Measurements from ENCODE around the gene KDM4C.

DNA sequence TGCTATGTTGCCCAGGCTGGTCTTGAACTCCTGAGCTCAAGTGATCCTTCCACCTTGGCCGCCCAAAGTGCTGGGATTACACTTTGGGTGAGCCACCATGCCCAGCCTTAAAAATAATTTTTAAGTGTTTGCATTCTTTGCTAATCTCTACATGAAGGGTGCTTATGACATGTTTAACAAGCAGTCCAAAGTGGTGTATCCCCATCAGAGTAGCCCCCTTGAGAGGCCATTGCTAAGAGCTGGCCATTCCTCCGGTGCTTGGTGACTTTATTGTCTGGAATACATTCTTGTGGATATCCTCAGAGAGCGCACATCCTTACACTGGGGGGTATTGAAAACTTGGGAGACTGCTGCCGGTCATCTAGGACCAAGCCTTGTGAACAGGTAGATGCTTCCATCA is 395.4 kb downstream of the KDM4C start:
- TF ChIP-seq, protein P1, sequence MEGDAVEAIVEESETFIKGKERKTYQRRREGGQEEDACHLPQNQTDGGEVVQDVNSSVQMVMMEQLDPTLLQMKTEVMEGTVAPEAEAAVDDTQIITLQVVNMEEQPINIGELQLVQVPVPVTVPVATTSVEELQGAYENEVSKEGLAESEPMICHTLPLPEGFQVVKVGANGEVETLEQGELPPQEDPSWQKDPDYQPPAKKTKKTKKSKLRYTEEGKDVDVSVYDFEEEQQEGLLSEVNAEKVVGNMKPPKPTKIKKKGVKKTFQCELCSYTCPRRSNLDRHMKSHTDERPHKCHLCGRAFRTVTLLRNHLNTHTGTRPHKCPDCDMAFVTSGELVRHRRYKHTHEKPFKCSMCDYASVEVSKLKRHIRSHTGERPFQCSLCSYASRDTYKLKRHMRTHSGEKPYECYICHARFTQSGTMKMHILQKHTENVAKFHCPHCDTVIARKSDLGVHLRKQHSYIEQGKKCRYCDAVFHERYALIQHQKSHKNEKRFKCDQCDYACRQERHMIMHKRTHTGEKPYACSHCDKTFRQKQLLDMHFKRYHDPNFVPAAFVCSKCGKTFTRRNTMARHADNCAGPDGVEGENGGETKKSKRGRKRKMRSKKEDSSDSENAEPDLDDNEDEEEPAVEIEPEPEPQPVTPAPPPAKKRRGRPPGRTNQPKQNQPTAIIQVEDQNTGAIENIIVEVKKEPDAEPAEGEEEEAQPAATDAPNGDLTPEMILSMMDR (conservative IDR thresholded peaks at IDR 0.05; ENCODE audit: low read length) = no peak
- TF ChIP-seq EZH2phosphoT487 (IDR thresholded peaks at IDR 0.05; ENCODE audit: borderline replicate concordance, low read depth, low read length) = no peak
